ENCODE results near the gene LZTR1.
"Not testable (repeated sequence)": the region's sequence is repeated elsewhere in the genome, so short reads cannot be mapped to it uniquely, and the experiment has no call there.

LZTR1 gene

GRCh38 chr22:20966883-20967696 is 15.0 kb upstream of the LZTR1 start, which contains the start of gene AIFM3:
Gene AIFM3, plus strand, starts transcription at chr22:20967255. Its CDS starts 690 bp downstream, at chr22:20967945.
- DNase-seq = no peak

DNA sequence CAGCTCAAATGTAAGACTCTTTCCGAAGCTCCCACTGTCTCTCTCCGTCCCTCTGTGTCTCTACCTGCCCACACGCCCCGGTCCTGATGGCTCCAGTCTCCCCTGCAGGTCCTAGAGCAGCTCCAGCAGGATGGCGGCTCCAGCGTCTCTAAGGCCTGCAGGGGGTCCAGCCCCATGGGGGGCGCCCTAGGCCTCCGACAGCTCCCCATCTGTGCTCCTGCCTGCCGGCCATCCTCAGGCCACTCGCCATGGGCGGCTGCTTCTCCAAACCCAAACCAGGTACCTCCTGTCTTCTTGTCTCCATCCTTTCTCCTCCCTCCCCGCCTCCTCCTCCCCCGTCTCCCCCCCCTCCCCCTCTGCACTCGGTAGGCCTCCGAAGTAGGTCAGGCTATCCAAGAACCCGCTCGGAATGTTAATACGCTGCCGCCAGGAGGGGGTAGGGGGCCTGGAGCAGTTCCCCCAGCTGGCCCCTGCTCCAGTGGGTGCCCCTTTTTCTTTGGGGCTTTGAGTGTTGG is 14.3 kb upstream of the LZTR1 start:
- no peak for DNase-seq

- no peak for DNase-seq
These were observed 13.7 kb upstream of the LZTR1 start for GRCh38 chr22:20968281-20968977.

GRCh38 chr22:20970939-20971657 is 11.0 kb upstream of the LZTR1 start:
- no peak for DNase-seq

DNA sequence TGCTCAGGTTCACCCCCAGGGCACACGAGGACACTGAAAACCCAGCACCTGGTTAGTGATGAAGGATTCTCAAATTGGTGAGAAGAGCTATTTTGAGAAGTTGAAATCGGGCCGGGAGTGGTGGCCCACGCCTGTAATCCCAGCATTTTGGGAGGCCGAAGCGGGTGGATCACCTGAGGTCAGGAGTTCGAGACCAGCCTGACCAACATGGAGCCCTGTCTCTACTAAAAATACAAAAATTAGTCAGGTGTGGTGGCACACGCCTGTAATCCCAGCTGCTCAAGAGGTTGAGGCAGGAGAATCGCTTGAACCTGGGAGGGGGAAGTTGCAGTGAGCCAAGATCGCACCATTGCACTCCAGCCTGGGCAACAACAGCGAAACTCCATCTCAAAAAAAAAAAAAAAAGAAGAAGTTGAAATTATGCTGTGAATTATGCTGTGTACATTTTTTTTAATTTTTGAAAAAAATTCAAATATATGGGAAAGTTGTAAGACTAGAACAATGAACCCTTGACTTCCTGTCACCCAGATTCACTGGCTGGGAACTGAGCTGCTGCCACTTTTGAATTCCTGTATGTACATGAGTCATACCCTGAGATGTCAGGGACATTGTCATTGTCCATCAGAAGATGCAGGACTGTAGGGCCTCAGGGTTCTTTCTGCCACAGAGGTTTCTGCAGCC is 9.9 kb upstream of the LZTR1 start:
- DNase-seq = not testable (repeated sequence)

DNA sequence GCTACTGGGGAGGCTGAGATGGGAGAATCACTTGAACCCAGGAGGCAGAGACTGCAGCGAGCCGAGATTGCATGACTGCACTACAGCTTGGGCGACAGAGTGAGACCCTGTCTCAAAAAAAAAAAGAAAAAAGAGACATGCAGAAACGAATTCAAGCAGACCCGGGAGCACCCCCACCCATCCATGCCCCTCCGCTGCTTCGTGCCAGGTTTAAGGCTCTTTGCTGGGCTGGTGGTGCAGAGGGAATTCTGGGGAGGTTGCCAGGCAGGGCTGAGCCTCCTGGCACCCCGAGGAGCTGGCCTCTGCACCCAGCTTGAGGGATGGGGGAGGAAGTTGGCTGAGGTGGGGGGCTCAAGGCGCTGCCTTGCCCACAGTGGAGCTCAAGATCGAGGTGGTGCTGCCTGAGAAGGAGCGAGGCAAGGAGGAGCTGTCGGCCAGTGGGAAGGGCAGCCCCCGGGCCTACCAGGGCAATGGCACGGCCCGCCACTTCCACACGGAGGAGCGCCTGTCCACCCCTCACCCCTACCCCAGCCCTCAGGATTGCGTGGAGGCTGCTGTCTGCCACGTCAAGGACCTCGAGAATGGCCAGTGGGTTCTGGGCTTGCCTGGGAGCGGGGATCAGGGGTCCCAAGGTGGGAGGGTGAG is 9.0 kb upstream of the LZTR1 start:
- no peak for DNase-seq

DNA sequence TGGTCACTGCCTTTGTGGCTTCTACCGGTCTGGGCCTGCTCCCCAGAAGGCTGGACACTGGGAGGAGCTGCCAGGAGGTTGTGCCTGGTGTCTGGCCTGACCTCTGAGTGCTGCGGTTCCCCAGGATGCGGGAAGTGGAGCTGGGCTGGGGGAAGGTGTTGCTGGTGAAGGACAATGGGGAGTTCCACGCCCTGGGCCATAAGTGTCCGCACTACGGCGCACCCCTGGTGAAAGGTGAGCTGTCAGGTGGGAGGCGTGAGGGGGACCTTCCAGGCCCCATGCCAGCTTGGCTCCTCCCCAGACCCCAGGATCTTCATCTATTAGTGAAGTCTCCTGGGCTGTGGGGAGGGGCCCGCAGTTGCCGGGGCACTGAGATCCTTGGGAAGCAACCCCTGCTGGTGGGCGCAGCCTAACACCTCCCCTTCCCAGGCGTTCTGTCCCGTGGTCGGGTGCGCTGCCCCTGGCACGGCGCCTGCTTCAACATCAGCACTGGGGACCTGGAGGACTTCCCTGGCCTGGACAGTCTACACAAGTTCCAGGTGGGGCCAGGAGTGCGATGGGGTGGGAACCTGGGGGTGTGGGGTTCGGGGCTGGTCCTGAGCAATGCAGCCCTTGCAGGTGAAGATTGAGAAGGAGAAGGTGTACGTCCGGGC is 8.3 kb upstream of the LZTR1 start:
- no peak for DNase-seq

DNA sequence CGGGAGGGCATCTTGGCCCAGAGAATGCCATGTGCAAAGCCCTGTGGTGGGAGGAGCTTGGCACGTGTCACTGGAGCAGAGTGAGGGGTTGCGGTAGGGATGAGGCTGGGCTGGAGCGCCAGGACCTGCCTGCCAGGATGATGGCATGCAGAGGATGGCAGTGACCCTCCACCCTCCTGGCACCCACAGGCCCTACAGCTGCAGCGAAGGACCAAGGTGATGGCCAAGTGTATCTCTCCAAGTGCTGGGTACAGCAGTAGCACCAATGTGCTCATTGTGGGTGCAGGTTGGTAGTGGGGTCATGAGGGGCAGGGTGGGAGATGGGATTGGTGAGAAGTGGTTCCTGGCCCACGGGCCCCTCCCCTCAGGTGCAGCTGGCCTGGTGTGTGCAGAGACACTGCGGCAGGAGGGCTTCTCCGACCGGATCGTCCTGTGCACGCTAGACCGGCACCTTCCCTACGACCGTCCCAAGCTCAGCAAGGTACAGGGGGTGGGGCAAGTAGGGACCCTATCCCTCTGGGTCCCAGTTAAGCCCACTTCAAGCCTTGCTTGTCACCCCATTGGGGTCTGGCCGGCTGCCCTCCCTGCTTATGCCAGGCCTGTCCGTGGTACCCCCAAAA is 7.7 kb upstream of the LZTR1 start:
- DNase-seq = no peak

DNA sequence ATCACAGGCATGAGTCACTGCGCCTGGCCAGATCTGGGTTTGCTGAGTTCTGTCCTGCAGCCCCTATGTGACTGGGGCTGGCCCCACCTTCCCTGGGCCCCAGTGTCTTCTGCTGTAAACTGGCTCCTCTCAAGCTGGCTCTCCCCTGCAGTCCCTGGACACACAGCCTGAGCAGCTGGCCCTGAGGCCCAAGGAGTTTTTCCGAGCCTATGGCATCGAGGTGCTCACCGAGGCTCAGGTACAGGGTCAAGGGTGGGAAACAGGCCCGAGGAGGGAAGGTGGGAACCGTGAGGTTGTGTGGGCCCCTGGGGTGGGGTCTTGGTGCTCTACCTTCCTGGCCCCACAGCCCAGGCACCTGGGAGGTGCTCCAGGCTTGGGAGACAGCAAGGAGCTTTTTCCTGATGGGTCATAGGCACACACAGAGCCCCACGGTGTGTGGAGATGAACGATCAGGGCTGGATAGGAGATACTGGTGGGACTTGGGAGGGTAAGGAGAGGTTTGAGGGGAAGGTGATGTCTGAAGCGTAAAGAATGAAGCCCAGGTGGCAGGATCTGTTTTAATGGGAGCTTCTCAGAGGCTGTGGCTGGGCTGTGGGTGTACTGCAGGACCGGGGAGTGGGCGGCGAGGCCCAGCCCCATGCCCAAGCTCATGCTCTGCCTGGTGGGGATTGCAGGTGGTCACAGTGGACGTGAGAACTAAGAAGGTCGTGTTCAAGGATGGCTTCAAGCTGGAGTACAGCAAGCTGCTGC is 6.4 kb upstream of the LZTR1 start:
- DNase-seq = no peak

- no peak for DNase-seq
These were observed 5.7 kb upstream of the LZTR1 start for GRCh38 chr22:20976291-20976877.

DNA sequence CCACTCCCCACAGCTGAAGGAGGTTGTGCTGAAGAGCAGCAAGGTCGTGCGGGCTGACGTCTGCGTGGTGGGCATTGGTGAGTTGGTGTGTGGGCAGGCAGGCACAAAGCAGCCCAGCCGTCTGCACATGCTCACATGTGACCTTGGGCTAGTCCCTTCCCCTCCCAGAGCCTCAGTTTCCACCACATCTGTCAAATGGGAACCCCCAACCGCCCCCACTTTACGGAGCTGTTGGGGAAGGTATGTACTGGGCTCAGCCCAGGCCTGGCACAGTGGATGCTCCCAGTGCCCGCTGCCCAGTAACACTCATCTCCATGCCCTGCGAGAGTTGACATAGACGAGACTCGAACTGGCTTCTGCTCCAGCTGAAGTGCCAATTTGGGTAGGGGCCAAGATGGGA is 5.1 kb upstream of the LZTR1 start:
- no peak for DNase-seq

DNA sequence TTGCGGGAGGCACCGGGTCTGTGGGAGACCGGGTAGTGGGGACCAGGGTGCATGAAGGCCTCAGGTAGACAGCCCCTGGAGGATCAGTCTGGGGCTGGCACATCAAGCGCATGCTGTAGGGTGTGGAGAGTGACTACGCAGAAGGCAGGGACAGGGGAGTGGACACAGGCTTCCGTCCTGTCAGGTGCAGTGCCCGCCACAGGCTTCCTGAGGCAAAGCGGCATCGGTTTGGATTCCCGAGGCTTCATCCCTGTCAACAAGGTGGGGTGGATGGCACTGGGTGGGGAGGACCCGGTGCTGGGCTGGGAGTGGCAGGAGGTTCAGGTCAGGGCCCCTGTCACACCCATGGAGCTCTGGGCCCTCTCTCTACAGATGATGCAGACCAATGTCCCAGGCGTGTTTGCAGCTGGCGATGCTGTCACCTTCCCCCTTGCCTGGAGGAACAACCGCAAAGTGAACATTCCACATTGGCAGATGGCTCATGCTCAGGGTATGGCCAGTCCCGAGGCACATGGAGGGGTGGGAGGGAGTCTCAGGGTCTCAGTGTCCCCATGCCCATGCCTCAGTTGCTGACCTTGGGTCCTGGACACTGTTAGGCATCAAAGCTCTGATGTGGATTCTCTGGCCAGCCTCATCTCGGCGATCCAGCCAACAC is 4.5 kb upstream of the LZTR1 start:
- no peak for DNase-seq

GRCh38 chr22:20978419-20978818 is 3.7 kb upstream of the LZTR1 start:
- no peak for DNase-seq

- no peak for DNase-seq
These were observed 2.8 kb upstream of the LZTR1 start for GRCh38 chr22:20979243-20979809.

GRCh38 chr22:20979940-20980453 is 2.1 kb upstream of the LZTR1 start:
- no peak for DNase-seq

- DNase-seq = no peak
These were observed 1.6 kb upstream of the LZTR1 start for GRCh38 chr22:20980523-20980922.

DNA sequence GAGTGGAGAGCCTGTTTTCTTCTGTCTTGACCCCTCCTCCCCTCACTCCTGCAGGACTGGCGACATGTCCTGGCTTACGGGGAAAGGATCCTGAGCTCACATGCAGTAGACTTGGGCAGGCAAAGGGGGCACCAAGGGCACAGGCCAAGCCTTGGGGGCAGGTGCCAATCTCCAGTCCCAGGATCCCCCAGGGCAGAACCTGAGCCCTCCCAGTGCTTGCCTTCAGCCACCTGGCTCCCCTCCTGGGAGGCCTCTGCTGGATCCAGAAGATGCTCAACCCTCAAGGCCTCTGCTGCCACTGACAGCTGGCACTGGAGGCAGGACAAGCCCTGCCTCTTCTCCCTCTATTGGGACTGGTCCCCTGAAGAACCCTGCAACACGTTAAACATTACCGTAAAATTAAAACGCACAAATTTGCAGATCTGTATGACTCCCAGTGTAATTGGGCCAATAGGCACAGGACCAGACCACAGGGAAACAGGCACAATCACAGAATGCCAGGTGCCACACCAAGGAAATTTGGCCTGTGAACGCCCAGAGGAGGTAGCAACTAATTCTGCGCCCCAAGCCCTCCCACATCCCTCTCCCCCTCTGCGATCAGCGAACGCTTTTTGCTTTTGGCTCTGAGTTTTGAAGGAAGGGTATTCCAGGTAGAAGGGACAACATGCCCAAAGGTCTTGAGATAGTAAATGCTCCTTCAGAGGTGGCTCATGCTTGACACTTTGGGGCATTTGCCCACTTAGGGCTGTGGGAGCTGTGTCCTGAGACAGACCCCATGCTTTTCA is 967 bp upstream of the LZTR1 start:
- DNase-seq = no peak

DNA sequence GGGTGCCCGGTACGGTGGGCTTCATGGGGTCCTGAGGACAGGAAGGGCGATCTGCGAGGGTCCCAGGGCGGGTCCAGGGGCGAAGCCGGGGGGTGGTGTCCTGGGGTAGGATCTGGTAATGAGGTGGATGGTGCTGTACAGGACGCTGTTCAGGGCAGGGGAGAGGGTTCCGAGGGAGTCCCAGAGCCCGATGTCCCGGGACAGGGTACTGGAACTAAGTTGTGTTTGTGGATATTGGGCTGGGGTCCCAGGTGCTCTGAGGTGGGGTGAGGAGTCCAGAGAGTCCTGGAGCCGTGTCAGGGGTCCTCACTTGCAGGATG is 426 bp downstream of the LZTR1 start:
- DNase-seq = no peak
